Cardiac fibroblast (primary cell): ENCODE data around the gene SPTBN1.

Experiments
- DNase-seq, 2 donors: peaks; one replicate each; pipeline versions ENCODE4 v3.0.0 to v3.0.0-alpha.2; 2010; ENCODE audit warnings: low read depth in 2 of 2
- H3K4me3 ChIP-seq, 2 donors: replicated peaks in 1 of 2; 1 replicate in 1 of 2; 2 replicates in 1 of 2; pipeline ENCODE4 v1.5.1; 2011; ENCODE audit warnings: low read depth in 2 of 2, low read length in 2 of 2, mild to moderate bottlenecking in 2 of 2, moderate library complexity in 1 of 2
- CTCF ChIP-seq: IDR thresholded peaks from one replicate; pipeline ENCODE4 v1.5.1; 2011; ENCODE audit warnings: low read depth, mild to moderate bottlenecking, low read length, inconsistent platforms

The SPTBN1 gene

GRCh38 chr2:54667726-54668650 is 211.9 kb downstream of the SPTBN1 start:
- no peak overlapping the region for H3K4me3 ChIP-seq
- no peak for TF ChIP-seq CTCF
- DNase-seq: no peak

GRCh38 chr2:54668711-54669110 is 212.6 kb downstream of the SPTBN1 start:
- TF ChIP-seq CTCF: no peak
- DNase-seq: no peak

GRCh38 chr2:54669677-54670484 is 213.8 kb downstream of the SPTBN1 start:
- peak; percentile 89 to 92 for DNase-seq
- no peak for TF ChIP-seq CTCF
- H3K4me3 ChIP-seq: no peak overlapping the region

More at GRCh38 chr2:54668711-54669110, 212.6 kb downstream of the SPTBN1 start:
- H3K4me3 ChIP-seq: no peak overlapping the region

GRCh38 chr2:54670485-54671009 is 214.4 kb downstream of the SPTBN1 start:
- TF ChIP-seq CTCF: no peak
- no peak overlapping the region for H3K4me3 ChIP-seq
- no peak for DNase-seq

GRCh38 chr2:54671010-54671409 is 214.9 kb downstream of the SPTBN1 start:
- no peak for TF ChIP-seq CTCF
- no peak for DNase-seq
- no peak overlapping the region for H3K4me3 ChIP-seq

- TF ChIP-seq CTCF: no peak
- DNase-seq: peak in 1 of 2 donors; percentile 58
- no peak overlapping the region for H3K4me3 ChIP-seq
Measured at GRCh38 chr2:54671875-54672589, 215.9 kb downstream of the SPTBN1 start.
